B cell (primary cell): ENCODE results near the gene SMKR1. TPM values are rescaled to one million over a fixed set of nuclear protein-coding genes. Genes with fewer than 3 reads are reported as not detected.

ENCODE experiments used
- ATAC-seq: fragments of 200-7000 bp; cut with Tn5 transposase; one replicate; pipeline ENCODE4 v1.10.0; 2021; ENCODE audit warnings: low read depth, mild to moderate bottlenecking, moderate number of reproducible peaks, moderate library complexity
- CTCF ChIA-PET: fragments of 350-600 bp; sonication (Branson Sonifier 250); formaldehyde crosslinking; loops from one replicate; lab custom pipeline; 2021; ENCODE audit warnings: antibody characterized with exemption, inconsistent platforms; lab: Charles Lee
- POLR2A ChIA-PET: fragments of 350-600 bp; sonication (Branson Sonifier 250); formaldehyde crosslinking; loops from one replicate; lab custom pipeline; 2021; ENCODE audit warnings: antibody characterized with exemption; lab: Charles Lee
- DNase-seq: peaks from one replicate; pipeline ENCODE4 v3.0.0; 2013
- H2AFZ ChIP-seq: 2 replicates; pipeline ENCODE4 v1.6.1; 2012; ENCODE audit warnings: mild to moderate bottlenecking, low read depth, low read length; ENCODE audit not compliant: insufficient read depth, poor library complexity, severe bottlenecking
- H3K27ac ChIP-seq, 2 donors: 1 replicate in 1 of 2; 2 replicates in 1 of 2; pipeline ENCODE4 v1.5.1; 2012 to 2013; ENCODE audit warnings: low read length in 2 of 2, mild to moderate bottlenecking in 2 of 2, moderate library complexity in 1 of 2
- H3K27me3 ChIP-seq, 4 experiments: fragments of 200-600 bp in 1 of 4; sonication (generic) in 1 of 4; replicated peaks in 1 of 4; 1 replicate in 2 of 4; 2 replicates in 2 of 4; pipeline versions ENCODE4 v1.6.1 to v1.7.0; 2013 to 2016; ENCODE audit warnings: low read length in 3 of 4, mild to moderate bottlenecking in 2 of 4, mixed read lengths in 1 of 4, moderate library complexity in 1 of 4; ENCODE audit not compliant: insufficient read depth in 4 of 4, control insufficient read depth in 3 of 4; ENCODE audit errors: control extremely low read depth in 1 of 4
- H3K36me3 ChIP-seq, 2 experiments: replicated peaks in 1 of 2; 1 replicate in 1 of 2; 2 replicates in 1 of 2; pipeline versions ENCODE4 v1.6.1 to v1.7.1; 2013; ENCODE audit warnings: low read length in 1 of 2; ENCODE audit not compliant: insufficient read depth in 2 of 2, control insufficient read depth in 1 of 2; ENCODE audit errors: control extremely low read depth in 1 of 2, extremely low read depth in 1 of 2
- H3K4me1 ChIP-seq, 2 donors: fragments of 200-600 bp in 1 of 2; sonication (generic) in 1 of 2; 1 replicate in 1 of 2; 2 replicates in 1 of 2; pipeline versions ENCODE4 v1.5.1 to v1.6.1; 2013 to 2017; ENCODE audit warnings: low read length in 2 of 2; ENCODE audit not compliant: control insufficient read depth in 2 of 2, insufficient read depth in 2 of 2
- H3K4me2 ChIP-seq: replicated peaks from 2 replicates; pipeline ENCODE3; 2012; ENCODE audit warnings: mild to moderate bottlenecking, low read depth, low read length; ENCODE audit not compliant: poor library complexity, severe bottlenecking
- H3K4me3 ChIP-seq, 5 experiments: fragments of 200-600 bp in 1 of 5; sonication (generic) in 1 of 5; 1 replicate in 3 of 5; 2 replicates in 2 of 5; pipeline versions ENCODE4 v1.5.1 to v1.7.0; 2011 to 2016; ENCODE audit warnings: low read length in 4 of 5, mild to moderate bottlenecking in 4 of 5, low read depth in 2 of 5, control low read depth in 1 of 5, moderate library complexity in 1 of 5; ENCODE audit not compliant: insufficient read depth in 1 of 5; ENCODE audit errors: control extremely low read depth in 1 of 5, extremely low read depth in 1 of 5
- H3K79me2 ChIP-seq: fragments of 200-600 bp; sonication (generic); one replicate; pipeline ENCODE4 v1.6.0; 2016; ENCODE audit warnings: low read length; ENCODE audit not compliant: control insufficient read depth, insufficient read depth
- H3K9ac ChIP-seq: fragments of 200-600 bp; sonication (generic); 2 replicates; pipeline ENCODE4 v1.6.1; 2017; ENCODE audit warnings: mild to moderate bottlenecking, low read length, moderate library complexity
- H3K9me3 ChIP-seq, 3 donors: one replicate each; pipeline versions ENCODE4 v1.6.1 to v1.7.1; 2013; ENCODE audit warnings: low read length in 2 of 3; ENCODE audit not compliant: control insufficient read depth in 2 of 3, insufficient read depth in 1 of 3; ENCODE audit errors: control extremely low read depth in 1 of 3
- H4K20me1 ChIP-seq: 2 replicates; pipeline ENCODE4 v1.6.0; 2012; ENCODE audit warnings: mild to moderate bottlenecking, low read length; ENCODE audit not compliant: insufficient read depth, control insufficient read depth, poor library complexity, severe bottlenecking
- H3K27ac Mint-ChIP-seq: one replicate; pipeline ENCODE4 v1.8.0; 2021; ENCODE audit warnings: mixed read lengths
- H3K27me3 Mint-ChIP-seq: one replicate; pipeline ENCODE4 v1.8.0; 2021; ENCODE audit warnings: mixed read lengths
- H3K4me1 Mint-ChIP-seq: one replicate; pipeline ENCODE4 v1.8.0; 2021; ENCODE audit warnings: mixed read lengths
- H3K4me3 Mint-ChIP-seq: one replicate; pipeline ENCODE4 v1.8.0; 2021; ENCODE audit warnings: mixed read lengths
- H3K9me3 Mint-ChIP-seq: one replicate; pipeline ENCODE4 v1.8.0; 2022; ENCODE audit warnings: mixed read lengths; ENCODE audit not compliant: insufficient read depth
- EZH2 ChIP-seq: IDR thresholded peaks from 2 replicates; pipeline ENCODE4 v1.6.1; 2012; ENCODE audit warnings: borderline replicate concordance, low read depth, mild to moderate bottlenecking, moderate library complexity, low read length; ENCODE audit not compliant: insufficient read depth, poor library complexity, severe bottlenecking
- WGBS: methylation state at CpG from one replicate; pipeline ENCODE4 v1.1.5; 2013; ENCODE audit warnings: missing lambda C conversion rate; ENCODE audit not compliant: insufficient coverage; 5-methylcytosine and 5-hydroxymethylcytosine counted together
- intact Hi-C: fragments of 100-400 bp; cut with micrococcal nuclease; formaldehyde crosslinking; loops from one replicate; pipeline ENCODE4 v1.10.0; 2022
- polyA plus RNA-seq: library from polyadenylated mRNA; depleted of rRNA; stranded (reverse); fragments of >200 nt; gene quantifications from 2 replicates; pipeline ENCODE4 v1.2.3, GENCODE V29; 2012
- total RNA-seq, 2 donors: library from RNA; stranded (reverse); fragments of 120-200 nt in 1 of 2; gene quantifications; 1 replicate in 1 of 2; 2 replicates in 1 of 2; pipeline versions ENCODE4 v1.2.3 to v1.2.4, GENCODE V29; 2013 to 2022
- TF ChIP-seq, protein P1 (sequence below): fragments of 200-600 bp; IDR thresholded peaks from one replicate; pipeline ENCODE4 v1.8.0; 2022; ENCODE audit warnings: antibody characterized with exemption, mild to moderate bottlenecking

The SMKR1 gene
- total and polyA plus RNA-seq, 2 donors (not counting 1 experiment from before 2014, with no cell fraction given) = 0.58 to 2.9 TPM

DNA sequence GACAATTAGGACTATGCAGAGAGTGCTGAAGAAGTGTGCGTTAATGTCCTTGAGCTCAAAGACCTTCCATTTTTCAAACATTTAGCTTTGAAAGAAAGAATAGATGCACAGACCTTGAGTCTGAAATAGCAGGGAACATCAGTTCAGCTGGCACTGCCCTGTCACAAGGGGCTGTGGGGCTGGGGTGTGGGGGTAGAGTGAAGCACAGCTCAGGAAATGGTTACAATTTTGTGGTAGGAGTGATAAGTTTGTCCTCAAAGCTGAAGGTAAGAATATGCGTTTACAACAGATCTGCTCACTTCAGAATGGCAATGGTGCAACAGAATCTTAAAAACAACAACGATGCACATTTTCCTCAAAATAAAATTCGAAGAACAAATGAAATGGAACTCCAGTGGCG lies 33.6 kb downstream of the SMKR1 start:
- no peaks in the 10 kb centered on the region for H3K36me3 ChIP-seq
- no peaks in the 10 kb centered on the region for H3K4me1 ChIP-seq
- ChIA-PET POLR2A (no interaction called here), CTCF (interaction anchor here (0.7 kb wide), 1 partner anchor 1162 kb away, joined by 3 read pairs; no protein-coding TSS in a partner anchor)
- H3K9me3 ChIP-seq = peaks cover 0 to 3% (median 0%) of the 10 kb centered on the region in 3 donors
- intact Hi-C loops = no loop called here
- no peak overlapping the region for H3K27ac ChIP-seq
- ATAC-seq = no peak
- no peaks in the 10 kb centered on the region for H3K4me1 Mint-ChIP-seq
- no peaks in the 10 kb centered on the region for H3K27me3 ChIP-seq
- no peak overlapping the region for H3K4me3 Mint-ChIP-seq
- no peak overlapping the region for H2AFZ ChIP-seq
- no peak overlapping the region for H3K27ac Mint-ChIP-seq
- no peak overlapping the region for H3K4me3 ChIP-seq
- no peaks in the 10 kb centered on the region for H3K79me2 ChIP-seq
- WGBS = 54% methylated on average over 3 of the region's 5 CpGs
- DNase-seq = no peak
- TF ChIP-seq EZH2 = no peak
- TF ChIP-seq, protein P1, sequence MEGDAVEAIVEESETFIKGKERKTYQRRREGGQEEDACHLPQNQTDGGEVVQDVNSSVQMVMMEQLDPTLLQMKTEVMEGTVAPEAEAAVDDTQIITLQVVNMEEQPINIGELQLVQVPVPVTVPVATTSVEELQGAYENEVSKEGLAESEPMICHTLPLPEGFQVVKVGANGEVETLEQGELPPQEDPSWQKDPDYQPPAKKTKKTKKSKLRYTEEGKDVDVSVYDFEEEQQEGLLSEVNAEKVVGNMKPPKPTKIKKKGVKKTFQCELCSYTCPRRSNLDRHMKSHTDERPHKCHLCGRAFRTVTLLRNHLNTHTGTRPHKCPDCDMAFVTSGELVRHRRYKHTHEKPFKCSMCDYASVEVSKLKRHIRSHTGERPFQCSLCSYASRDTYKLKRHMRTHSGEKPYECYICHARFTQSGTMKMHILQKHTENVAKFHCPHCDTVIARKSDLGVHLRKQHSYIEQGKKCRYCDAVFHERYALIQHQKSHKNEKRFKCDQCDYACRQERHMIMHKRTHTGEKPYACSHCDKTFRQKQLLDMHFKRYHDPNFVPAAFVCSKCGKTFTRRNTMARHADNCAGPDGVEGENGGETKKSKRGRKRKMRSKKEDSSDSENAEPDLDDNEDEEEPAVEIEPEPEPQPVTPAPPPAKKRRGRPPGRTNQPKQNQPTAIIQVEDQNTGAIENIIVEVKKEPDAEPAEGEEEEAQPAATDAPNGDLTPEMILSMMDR = no peak
- peaks cover 9% of the 10 kb centered on the region for H3K27me3 Mint-ChIP-seq
- H4K20me1 ChIP-seq = no peaks in the 10 kb centered on the region
- H3K4me2 ChIP-seq = no peak overlapping the region
- no peak overlapping the region for H3K9ac ChIP-seq
- H3K9me3 Mint-ChIP-seq = peaks cover 4% of the 10 kb centered on the region

DNA sequence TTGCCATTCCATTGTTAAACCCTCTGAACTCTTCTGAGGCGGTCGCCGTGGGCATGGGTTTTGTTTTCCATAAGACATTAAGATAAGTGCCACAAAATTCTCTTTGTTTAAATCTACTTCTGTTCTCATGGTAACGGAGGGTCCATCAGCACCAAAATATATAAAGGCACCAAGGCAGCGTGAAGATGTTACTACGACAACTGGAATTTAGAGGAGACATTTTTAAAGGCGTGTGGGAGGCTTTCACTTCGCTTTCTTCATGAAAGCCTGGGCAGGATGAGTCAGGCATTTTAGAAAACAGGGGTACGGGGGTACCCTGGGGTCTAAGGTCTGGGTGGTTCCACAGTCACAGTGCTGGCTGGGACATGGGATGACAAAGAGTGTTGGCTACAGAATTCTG lies 34.0 kb downstream of the SMKR1 start:
- H2AFZ ChIP-seq = no peak overlapping the region
- H3K4me3 Mint-ChIP-seq = no peak overlapping the region

More for the DNA sequence above, 34.0 kb downstream of the SMKR1 start:
- CTCF ChIA-PET = no interaction called here
- POLR2A ChIA-PET = no interaction called here
- Histone ChIP-seq H3K4me2 (no peak overlapping the region), H3K9ac (no peak overlapping the region), H3K79me2 (no peaks in the 10 kb centered on the region), H3K4me3 (no peak overlapping the region), H3K36me3 (no peaks in the 10 kb centered on the region), H4K20me1 (no peaks in the 10 kb centered on the region), H3K9me3 (peaks cover 0 to 3% (median 0%) of the 10 kb centered on the region in 3 donors), H3K4me1 (no peaks in the 10 kb centered on the region), H3K27ac (no peak overlapping the region), H3K27me3 (no peaks in the 10 kb centered on the region)
- 83% methylated on average over 6 of the region's 9 CpGs for WGBS
- TF ChIP-seq, protein P1 = no peak
- TF ChIP-seq EZH2 = no peak
- no peak for ATAC-seq
- intact Hi-C loops = no loop called here
- Mint-ChIP-seq H3K27ac (no peak overlapping the region), H3K4me1 (no peaks in the 10 kb centered on the region), H3K9me3 (peaks cover 4% of the 10 kb centered on the region), H3K27me3 (peaks cover 13% of the 10 kb centered on the region)
- DNase-seq = no peak
